Vagina (tissue), 2 donors: Measurements from ENCODE around the gene GHRL. TPM values are rescaled to one million over a fixed set of nuclear protein-coding genes. Genes with fewer than 3 reads are reported as not detected.

Experiments
- microRNA counts, 2 donors: library from miRNA; unstranded; fragments of <30 nt; microRNA quantifications; one replicate each; lab custom pipeline; 2016 to 2017
- microRNA-seq: library from miRNA; unstranded; fragments of <30 nt; microRNA quantifications from one replicate; pipeline ENCODE4, GENCODE V29; 2017; ENCODE audit warnings: borderline number of aligned reads, borderline replicate concordance
- small RNA-seq: library from RNA; depleted of rRNA; stranded (forward); fragments of <200 nt; gene quantifications from one replicate; pipeline ENCODE3, GENCODE V24; 2016
- total RNA-seq: library from RNA; depleted of rRNA; stranded (reverse); fragments of >200 nt; gene quantifications from one replicate; pipeline ENCODE4 v1.2.3, GENCODE V29; 2016

Gene GHRL
- total RNA-seq, 1 donor from 2014 or later = not detected

MicroRNAs within 50 kb of the gene (microRNA counts, 767-probe panel; counts per million panel counts)
- 238 to 261 counts per million in 2 donors for microRNA hsa-miR-378b (lab: Ali Mortazavi, UCI)

Small RNAs within 50 kb of the gene (microRNA-seq; reads per million reads assigned to microRNA genes)
- gene MIR378B = not detected

Small RNAs within 50 kb of the gene (small RNA-seq; reads per million reads assigned to genes)
- gene MIR378B = 0.86 reads per million, percentile 8 among the genes with 10 or more reads in this experiment
- gene RF02126 = not detected

Other genes with a start within 250 kb of the GHRL start
- gene FANCD2OS, start 184.7 kb downstream of the GHRL start, total RNA-seq = not detected
- gene BRK1, start 177.3 kb downstream of the GHRL start, total RNA-seq = 94.5 TPM
- 48.4 TPM for gene VHL, start 151.2 kb downstream of the GHRL start, total RNA-seq
- gene IRAK2, start 128.0 kb downstream of the GHRL start, total RNA-seq = 10.6 TPM
- gene TATDN2, start 44.5 kb downstream of the GHRL start, total RNA-seq = 34.4 TPM
- gene SEC13, start 28.2 kb upstream of the GHRL start, total RNA-seq = 66.5 TPM
- gene ATP2B2, start 212.6 kb upstream of the GHRL start, total RNA-seq = 0.25 TPM